Left lobe of liver (tissue), 2 donors: ENCODE measurements around the gene DNAJB2. TPM values are rescaled to one million over a fixed set of nuclear protein-coding genes. Genes with fewer than 3 reads are reported as not detected.
"Not testable (repeated sequence)": the region's sequence is repeated elsewhere in the genome, so short reads cannot be mapped to it uniquely, and the experiment has no call there.

ENCODE experiments used
- ATAC-seq: fragments of 200-7000 bp; cut with Tn5 transposase; one replicate; pipeline ENCODE4 v1.9.1; 2020; ENCODE audit warnings: mild to moderate bottlenecking, moderate library complexity
- DNase-seq: peaks from one replicate; pipeline ENCODE4 v3.0.0-alpha.2; 2020; ENCODE audit warnings: low spot score
- total RNA-seq: library from RNA; stranded (reverse); gene quantifications from one replicate; pipeline ENCODE4 v1.2.1, GENCODE V29; 2021
- donor health status: DM: no; HTN: no; CAD: no; lungs with moderate emphysema.
- donor health status: DM: no; HTN: yes; CAD: no.

Gene DNAJB2
- total RNA-seq, 1 donor from 2014 or later: 40.9 TPM

DNA sequence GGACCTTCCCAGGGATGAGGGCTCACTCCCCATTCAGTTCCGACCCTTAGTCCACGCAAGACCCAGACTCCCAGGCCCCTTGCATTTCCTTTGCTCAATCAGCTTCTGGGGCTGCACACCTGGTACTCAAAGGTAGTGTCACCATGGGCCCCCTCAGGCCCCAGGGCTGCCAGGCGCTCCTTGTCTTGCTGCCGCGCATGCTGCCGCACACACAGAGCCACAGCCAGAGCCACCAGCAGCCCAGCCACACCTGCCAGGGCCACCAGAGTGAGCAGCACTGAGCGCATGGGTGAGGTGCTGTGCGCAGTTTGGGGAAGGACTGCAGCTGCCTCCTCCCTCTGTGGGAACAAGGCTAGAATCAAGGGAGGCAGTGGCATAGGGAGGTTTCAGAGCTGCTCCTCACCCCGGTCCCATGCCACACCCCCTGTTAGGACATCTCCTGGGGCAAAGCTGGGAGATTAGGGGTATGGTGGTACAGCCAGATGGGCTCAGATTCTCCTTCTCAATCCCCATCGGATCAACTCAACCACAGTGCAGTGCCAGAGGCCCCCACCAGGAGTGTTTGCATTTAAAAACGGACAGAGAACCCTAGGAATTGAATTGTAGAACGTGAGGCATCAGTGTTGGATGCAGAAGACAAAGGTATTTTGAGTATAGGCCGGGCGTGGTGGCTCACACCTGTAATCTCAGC is 18.7 kb downstream of the DNAJB2 start:
- ATAC-seq (no peak), DNase-seq (no peak)

GRCh38 chr2:219298759-219299371 is 19.7 kb downstream of the DNAJB2 start:
- ATAC-seq (peak; percentile 82), DNase-seq (peak; percentile 84)

DNA sequence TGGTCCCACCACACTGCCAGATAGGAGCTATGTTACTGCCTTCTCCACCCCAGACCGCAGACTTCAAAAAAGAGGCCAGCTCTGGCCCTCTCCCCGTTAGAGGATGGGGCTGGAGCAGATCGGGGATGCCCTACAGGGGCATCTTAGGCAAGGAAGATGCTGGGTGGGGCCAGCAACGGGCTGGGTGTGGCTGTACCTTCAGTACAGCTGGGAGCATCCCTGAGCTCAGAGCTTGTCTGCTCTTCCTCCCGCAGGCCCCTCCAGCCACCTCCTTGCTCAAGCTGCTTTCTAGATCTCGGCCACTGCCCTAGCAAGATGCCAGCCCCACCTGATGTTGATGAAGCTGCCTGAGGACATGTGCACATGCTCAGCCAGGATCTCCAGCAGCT is 20.2 kb downstream of the DNAJB2 start:
- DNase-seq (no peak), ATAC-seq (no peak)

GRCh38 chr2:219300022-219300421 is 20.9 kb downstream of the DNAJB2 start:
- no peak for ATAC-seq
- no peak for DNase-seq

DNA sequence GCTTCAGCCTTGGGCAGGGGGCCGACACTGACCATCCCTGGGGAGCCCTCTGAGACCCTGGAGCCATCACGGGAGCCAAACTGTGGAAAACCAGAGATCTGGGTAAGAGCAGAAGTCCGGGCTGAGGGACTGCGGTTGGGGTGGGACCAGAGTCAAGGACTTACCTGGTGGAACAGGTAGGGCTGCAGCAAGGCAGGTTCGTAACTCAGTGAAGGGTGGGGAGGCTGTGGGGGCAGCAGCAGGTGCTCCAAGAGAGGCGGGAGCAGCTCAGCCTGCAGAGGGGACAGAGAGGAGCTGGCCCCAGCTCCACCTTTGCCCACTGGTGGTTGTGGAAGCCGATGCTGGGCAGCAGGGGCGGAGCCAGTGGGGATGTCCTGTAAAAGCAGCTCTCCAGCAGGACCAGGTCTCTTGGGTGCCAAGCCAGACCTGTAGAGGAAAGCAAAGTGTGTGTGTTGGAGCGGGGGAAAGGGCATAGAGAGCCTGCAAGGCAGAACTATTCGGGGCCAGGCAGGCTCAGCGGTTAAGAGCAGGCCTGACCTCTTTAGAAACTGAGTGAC is 23.3 kb downstream of the DNAJB2 start:
- ATAC-seq (no peak), DNase-seq (no peak)

DNA sequence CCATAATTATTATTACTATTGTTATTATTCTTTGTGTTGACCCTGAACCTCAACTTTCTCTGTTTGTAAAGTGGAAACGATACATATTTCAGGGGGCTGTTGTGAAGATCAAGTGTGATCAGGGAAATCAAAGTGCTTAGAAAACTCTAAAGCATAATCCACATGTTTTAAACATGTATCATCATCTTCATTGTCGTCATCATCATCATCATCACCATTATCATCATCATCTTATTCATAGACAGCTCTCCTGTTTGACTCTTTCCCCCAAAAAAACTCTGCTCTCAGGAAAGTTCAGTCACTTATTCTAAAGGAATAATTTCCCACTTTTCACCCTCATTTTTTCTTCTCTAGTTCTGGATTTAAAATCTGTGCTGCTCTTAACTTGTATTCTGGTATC is 25.1 kb downstream of the DNAJB2 start:
- no peak for DNase-seq
- ATAC-seq: no peak

DNA sequence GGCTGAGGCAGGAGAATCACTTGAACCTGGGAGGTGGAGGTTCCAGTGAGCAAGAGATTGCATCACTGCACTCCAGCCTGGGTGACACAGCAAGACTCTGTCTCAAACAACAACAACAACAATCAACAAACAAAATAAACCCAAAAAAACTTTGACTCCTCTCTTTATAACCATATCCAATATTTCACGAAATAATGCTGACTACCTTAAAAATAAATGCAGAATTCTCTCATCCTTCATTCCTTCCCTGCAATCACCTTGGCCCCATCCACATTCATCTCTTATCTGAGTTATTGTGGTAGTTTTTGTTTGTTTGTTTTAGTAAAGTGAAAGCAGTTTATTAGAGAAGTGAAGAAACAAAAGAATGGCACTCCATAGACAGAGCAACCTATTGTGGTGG is 26.9 kb downstream of the DNAJB2 start:
- ATAC-seq: no peak
- DNase-seq: no peak

DNA sequence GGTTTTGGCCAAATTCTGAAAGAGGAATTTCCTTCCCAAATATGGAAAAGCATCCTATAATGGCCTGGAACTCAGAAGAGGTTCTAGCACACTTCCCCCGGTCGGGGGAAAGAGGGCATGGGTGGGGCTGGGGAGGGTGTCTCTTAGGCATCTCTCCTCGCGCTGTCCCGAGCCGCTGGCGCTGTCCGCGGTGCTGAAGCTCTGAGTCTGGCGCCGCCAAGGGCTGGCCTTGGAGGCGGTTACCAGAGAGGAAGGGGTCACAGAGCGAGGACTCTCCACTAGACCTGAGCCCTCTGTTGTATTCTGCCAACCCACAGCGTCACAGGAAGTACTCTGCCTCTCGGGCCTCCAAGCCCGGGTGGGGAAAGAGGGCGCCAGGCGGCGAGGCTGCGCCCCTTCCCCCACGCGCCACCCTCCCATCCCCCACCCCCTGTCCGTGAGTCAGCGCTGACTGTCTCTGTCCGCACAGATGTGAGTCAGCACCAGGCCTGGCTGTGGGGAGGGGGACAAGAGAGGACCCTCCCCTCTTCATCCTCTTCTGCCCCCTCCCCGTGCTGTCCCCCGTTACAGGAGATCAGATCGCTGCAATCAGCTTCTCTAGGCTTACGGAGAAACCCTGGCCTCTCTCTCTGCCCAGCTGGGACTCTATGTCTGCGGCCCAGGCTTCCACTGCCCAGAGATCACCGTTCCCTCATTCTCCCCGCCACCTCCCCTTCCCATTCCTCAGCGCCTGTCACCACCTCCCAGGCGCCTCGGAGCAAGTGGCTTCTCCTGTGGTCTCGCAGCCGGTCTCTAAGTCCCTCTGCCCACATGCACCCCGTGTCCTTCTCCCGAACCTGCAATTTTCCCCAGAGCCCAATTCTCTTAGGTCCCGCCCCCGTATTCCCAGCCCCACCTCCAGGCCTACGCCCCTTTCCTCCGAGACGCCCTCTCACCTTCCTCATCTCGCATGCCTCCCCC is 29.3 kb downstream of the DNAJB2 start:
- ATAC-seq: peak; percentile 87
- no peak for DNase-seq

DNA sequence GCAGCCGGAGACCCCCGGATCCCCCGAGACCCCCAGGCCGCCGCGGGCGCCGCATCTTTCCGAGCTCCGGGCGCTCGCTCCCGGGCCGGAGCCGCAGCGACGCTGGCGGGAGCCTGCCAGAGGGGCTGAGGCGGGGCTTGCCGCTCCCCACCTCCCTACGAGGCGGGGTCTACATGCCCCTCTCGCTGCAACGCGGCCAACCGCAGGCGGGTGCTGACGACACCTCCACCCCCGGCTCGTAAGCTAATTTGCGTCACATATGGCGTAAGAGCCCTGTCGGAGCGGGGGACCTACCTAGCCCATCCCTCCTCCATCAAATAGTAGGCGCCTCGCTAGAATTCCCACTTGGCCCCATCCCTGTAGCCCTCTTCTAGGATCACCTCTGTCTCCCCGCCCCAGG is 30.1 kb downstream of the DNAJB2 start, which contains the start of gene PTPRN:
TSS of gene PTPRN (minus strand) at position 124 of the 400 bp plus-strand sequence. CDS start at position 55, 69 bp downstream.
- DNase-seq: no peak

DNA sequence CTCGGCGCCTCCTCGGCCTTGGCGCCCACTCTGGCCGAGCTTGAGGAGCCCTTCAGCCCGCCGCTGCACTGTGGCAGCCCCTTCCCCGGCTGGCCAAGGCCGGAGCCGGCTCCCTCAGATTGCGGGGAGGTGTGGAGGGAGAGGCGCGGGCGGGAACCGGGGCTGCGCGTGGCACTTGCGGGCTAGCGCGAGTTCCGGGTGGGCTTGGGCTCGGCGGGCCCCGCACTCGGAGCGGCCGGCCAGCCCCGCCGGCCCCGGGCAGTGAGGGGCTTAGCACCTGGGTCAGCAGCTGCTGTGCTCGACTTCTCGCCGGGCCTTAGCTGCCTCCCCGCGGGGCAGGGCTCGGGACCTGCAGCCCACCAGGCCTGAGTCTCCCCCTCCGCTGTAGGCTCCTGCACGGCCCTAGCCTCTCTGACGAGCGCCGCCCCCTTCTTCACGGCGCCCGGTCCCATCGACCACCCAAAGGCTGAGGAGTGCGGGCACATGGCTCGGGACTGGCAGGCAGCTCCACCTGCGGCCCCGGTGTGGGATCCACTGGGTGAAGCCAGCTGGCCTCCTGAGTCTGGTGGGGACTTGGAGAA is 33.6 kb downstream of the DNAJB2 start:
- not testable (repeated sequence) for ATAC-seq, DNase-seq

More for the DNA sequence above, 30.1 kb downstream of the DNAJB2 start, which contains the start of gene PTPRN:
- ATAC-seq: no peak

- ATAC-seq: no peak
- DNase-seq: no peak
Measured at GRCh38 chr2:219314804-219315468, 35.8 kb downstream of the DNAJB2 start.

GRCh38 chr2:219323434-219323833 is 44.3 kb downstream of the DNAJB2 start:
- no peak for ATAC-seq
- no peak for DNase-seq

DNA sequence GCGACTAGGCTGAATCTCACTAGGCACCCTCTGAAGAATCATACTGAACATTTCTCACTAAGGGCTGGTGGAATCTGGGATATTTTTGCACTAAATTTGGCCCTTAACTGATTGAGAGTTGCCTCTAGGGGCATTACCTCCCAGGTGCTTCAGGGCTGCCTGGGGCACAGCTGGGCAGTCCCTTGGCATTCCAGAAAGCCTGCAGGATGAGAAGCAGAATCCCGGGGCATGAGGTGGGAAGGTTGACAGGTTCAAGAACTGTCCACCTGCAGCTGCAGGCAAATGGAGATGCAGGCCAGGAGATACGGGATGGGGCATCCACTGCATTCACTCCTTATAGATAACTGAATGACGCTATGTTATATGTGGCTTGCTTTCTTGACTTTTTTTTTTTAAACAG is 46.0 kb downstream of the DNAJB2 start:
- DNase-seq (no peak), ATAC-seq (no peak)

GRCh38 chr2:219325657-219326315 is 46.6 kb downstream of the DNAJB2 start:
- ATAC-seq: no peak
- no peak for DNase-seq

DNA sequence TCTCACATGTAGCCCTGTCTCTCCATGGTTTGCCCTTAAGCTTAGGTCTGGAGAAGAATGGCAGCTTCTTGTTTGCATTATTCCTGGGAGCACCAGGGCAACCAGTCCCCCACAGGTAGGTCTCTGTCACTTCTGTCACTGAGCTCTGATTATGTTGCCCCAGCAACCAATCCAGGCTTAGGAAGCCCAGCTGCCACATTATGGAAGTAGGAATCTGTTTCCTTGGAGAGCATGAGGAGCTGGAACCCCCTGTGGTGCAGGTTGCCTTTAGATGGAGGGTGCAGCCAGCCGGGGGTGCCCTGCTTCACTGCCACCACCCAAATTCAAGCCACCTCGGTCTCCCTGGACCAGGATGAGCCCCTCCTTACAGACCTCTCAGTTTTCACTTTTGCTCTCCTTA is 48.6 kb downstream of the DNAJB2 start:
- no peak for ATAC-seq
- no peak for DNase-seq

GRCh38 chr2:219331560-219332213 is 52.5 kb downstream of the DNAJB2 start:
- DNase-seq (no peak), ATAC-seq (peak; percentile 69)

DNA sequence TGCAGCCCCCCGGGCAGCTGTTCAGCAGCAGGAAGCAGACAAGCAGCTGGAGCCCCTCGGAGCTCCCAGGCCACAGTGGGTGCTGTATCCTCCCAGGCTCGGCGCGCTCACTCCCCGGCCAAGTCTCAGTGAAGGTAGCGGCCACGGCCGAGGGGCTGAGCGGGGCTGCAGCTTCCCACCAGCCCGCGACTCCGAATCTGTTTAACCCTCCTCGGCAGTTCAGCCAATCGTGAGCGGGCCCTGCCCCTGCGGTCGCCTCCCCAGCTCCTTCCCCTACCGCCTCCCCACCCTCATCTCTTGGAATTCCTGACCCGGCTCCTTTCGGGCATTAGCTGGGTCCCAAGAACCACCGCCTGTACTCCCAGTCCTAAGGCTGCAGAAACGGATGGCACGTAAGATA is 53.4 kb downstream of the DNAJB2 start, which contains the start of gene RESP18:
TSS of gene RESP18 (minus strand) at position 203 of the 400 bp plus-strand sequence.
- ATAC-seq: no peak
- no peak for DNase-seq

GRCh38 chr2:219334076-219334475 is 54.9 kb downstream of the DNAJB2 start:
- no peak for ATAC-seq
- no peak for DNase-seq

- ATAC-seq: no peak
- no peak for DNase-seq
Measured at GRCh38 chr2:219335373-219335786, 56.2 kb downstream of the DNAJB2 start.
